GM21717 (cell line): ENCODE measurements around the gene ADAR.
"Not testable (repeated sequence)": the region's sequence is repeated elsewhere in the genome, so short reads cannot be mapped to it uniquely, and the experiment has no call there.

Experiments used
- ATAC-seq: cut with Tn5 transposase; IDR thresholded peaks from one replicate; pipeline ENCODE4 v1.9.1; 2021; ENCODE audit warnings: mild to moderate bottlenecking, moderate library complexity; ENCODE audit not compliant: unreplicated experiment

ADAR gene

GRCh38 chr1:154607609-154608396 is at the start of gene ADAR:
Gene ADAR, minus strand, starts transcription at chr1:154608186. Its CDS starts 180 bp downstream, at chr1:154608006.
- ATAC-seq = peak; percentile 56

DNA sequence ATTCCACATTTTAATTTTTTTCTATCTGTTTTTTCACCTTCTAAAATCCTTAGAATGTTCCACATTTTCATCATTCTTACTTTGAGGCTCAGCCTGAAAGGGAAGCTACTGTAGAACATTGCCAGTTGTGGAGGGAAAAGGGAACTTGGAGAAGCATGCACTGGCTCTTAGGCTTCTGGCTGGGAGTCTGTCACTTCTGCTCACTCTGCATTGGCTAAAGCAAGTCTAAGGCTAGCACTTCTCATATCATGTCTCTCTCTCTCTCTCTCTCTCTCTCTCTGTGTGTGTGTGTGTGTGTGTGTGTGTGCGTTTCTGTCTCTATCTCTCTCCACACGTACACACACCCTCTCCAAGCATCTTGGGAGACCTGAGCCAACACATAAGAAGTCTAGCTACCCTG is 49.6 kb upstream of the ADAR start:
- no peak for ATAC-seq

- ATAC-seq = no peak
These were observed 44.9 kb upstream of the ADAR start for GRCh38 chr1:154652893-154653292.

GRCh38 chr1:154644724-154645123 is 36.7 kb upstream of the ADAR start:
- not testable (repeated sequence) for ATAC-seq

- ATAC-seq = no peak
These were observed 33.5 kb upstream of the ADAR start for GRCh38 chr1:154641534-154641933.

- ATAC-seq = no peak
These were observed 31.9 kb upstream of the ADAR start for GRCh38 chr1:154639876-154640275.

DNA sequence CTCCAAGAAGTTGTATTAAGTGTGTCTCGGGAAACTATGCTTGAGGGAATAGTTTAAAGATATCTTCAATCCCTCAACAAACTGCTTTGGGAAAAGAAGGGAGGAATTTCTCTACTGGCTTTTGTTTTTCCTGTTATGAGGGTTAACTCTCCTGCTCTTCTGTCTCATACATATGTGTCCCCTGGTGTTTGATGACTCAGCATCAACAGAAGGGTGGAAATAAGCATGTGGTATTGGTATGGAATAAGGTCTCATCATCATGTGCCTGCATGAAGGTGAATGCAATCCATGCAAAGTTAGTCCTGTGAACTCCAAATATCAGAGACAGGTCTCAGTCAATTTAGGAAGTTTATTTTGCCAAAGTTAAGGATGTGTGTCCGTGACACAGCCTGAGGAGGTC is 27.2 kb upstream of the ADAR start:
- no peak for ATAC-seq

DNA sequence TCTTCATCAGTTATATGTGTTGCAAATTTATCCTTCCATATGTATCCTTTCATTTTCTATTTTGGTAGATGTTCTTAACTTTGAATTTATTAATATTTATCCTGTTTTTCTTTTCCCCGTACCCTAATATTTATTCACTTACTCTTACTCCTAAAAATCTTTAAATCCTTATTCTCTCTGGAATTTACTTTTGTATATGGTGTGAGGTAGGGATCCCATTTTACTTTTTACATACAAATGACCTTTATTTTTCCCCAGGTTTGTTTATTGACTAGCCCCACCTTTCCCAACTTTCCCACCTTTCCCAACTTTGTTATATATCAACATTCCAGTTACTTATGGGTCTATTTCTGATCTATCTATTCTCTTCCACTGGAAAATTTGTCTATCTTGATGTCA is 21.7 kb upstream of the ADAR start:
- ATAC-seq = no peak

- ATAC-seq = no peak
These were observed 21.2 kb upstream of the ADAR start for GRCh38 chr1:154629061-154629674.

GRCh38 chr1:154628121-154628405 is 20.1 kb upstream of the ADAR start:
- ATAC-seq = no peak

GRCh38 chr1:154627257-154628120 is 19.5 kb upstream of the ADAR start:
- peak; percentile 57 for ATAC-seq

DNA sequence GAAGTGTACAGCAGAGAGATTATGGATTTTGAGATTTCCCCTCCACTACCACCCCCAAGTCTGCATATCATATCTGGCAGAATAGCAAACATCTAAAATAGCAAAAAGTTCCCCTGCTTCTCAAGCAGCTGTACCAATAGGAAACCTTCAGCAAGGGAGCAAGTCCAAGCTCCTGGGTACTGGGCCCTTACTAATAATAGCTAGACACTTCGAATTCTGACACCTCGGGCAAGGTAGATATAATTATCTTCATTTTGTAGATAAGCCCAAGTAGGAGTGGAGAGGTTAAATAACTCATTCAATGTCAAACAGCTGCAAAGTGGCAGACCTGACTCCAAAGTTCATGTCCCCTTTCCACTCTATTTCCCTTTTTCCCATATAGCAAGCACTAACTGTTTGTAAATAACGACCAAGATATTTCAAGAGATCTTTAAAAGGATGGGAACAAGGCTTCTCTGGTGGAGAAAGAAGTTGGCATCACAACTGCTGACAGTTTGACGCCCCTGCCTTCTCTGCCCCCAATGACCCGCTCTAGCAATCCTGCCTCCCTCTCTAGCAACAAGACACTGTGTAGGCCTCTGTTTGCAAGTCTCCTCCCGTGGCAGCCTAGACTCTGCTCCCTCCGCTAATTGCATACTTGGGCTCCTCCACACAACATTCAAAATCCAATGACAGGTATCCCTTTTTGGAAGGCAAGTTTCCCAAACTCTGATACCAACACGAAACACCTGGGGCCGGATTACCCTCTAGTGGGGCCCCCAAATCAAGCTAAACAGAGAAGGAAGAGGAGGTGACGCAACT is 18.7 kb upstream of the ADAR start:
- ATAC-seq = peak; percentile 12

DNA sequence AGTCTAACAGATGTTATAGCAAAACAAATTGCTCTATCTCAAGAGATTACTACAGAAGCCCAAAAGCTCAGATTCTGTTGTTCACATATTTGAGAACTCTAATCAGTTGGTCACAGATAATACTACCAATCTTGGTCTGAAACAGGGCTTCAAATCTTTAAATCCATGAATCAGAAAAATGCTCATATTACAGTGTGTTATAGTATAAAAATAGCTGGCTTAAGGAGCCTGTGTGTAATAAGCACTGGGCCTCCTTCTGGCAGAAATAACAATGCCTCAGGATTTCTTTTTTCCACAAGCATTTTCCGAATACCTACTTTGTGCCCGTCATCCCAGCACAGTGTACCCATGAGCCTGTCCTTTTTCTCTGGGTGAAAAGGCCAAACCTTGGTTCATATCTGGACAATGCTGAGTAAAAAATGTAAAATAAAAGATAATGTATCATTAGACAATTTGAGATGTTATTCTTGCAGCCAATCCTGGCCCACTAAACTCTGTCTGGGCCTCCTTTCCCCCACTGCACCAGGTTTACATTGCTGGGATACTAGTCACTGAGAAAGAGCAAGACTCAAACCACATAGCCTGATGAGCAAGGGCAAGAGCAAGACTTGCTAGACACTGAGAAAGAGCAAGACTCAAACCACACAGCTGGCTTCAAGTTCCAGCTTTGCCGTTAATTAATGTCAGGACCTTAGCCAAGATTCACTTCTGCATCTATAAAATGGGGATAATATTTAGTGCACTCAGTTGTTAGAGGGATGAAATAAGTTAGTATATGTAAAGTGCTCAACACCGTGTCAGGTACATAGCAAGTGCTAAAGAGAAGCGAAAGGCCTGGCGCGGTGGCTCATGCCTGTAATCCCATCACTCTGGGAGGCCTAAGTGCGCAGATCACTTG is 17.0 kb upstream of the ADAR start:
- ATAC-seq = no peak

DNA sequence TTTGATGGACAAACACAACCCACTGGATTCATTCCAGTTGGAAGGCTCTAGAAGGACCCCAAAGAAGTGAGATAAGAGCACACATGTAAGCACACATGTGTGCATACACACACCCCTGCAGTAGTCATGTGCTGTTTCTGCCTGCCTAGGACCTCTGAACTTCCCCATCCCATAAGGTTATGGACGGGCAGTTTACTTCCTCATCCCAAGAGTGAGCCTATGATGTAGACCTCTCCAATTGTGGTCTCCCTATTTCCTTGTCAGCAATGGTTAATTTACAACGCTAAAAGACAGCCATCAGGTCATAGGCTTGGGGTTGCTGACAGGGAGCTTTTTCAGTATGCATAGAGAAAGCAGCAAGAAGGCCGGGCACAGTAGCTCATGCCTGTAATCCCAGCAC is 15.4 kb upstream of the ADAR start:
- ATAC-seq = no peak

DNA sequence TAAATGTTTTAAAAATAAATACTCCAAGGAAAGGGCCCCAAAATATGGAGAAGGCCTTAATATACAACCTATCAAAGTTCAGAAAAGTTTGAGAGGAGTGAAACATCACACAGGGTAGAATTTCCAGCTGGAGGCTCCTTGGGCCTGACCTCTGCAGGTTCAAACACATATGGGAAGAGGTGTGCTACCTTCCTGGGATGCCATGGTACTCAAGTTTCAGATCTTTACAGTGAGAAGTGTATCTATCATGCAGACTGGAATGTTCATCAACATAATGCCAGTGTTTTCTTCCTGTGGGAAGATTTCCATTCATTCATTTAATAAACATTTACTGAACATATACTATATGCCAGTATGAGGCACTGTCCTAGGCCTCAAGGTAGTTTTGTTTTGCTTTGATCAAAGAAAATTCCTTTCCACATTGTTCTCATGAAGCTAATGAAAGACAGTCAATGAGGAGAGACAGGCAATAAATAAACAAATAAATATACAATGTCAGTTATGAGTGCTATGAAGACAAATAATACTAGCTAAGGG is 14.6 kb upstream of the ADAR start:
- no peak for ATAC-seq

DNA sequence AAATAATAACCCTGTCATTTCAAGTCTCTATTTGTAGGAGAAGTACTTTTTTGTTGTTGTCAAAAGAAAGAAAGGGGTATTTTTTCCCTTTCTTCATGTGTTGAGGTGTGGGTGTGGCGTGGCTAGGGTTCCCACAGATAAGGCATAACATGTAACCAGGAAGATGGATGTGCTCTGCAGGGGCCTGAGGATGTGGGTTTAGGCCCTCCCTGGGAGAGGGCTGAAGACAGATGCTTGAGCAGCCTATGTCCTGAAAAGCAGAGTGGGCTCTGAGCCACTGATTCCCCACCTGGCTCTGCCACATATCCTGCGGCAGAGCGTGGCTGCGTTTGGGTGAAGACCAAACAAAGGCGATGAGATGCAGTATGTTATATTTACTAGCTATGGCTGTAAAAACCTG is 13.9 kb upstream of the ADAR start:
- no peak for ATAC-seq

- ATAC-seq = no peak
These were observed 12.8 kb upstream of the ADAR start for GRCh38 chr1:154620751-154621150.

DNA sequence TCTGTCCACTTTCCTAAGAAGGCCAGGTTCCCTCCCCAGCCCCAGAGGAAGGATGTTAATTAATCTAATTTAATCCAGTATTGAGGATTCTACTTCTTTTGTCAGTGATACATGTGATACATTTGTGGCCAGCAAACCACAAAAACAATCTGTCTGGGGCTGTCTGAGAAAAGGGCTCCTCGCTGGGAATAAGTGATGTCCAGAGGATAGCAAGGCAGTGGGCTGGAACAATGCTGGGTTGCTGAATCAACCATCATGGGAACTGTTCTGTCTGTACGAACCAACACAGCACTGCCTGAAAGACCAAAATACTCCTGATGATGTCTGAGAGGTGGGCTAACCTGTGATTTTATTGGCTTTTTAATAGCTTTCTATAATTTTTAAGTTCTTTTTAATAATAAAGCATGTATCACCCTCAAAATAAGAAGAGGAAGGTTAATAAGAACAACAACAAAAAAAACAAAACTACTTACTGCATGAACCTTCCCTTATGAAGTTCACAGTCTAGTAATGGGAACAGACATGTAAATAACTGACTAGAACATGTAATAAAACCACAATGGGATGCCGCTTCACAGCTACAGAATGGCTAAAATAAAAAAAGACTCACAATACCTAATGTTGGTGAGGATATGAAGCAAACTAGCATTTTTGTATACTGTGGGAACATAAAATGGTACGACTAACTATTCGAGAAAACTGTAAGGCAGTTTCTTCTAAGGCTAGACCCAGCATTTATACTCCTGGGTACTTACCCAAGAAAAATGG is 11.4 kb upstream of the ADAR start:
- no peak for ATAC-seq
